Keratinocyte (primary cell): Measurements from ENCODE around the gene CTNND2. TPM values are rescaled to one million over a fixed set of nuclear protein-coding genes. Genes with fewer than 3 reads are reported as not detected.

ENCODE experiments used
- DNase-seq: peaks from one replicate; pipeline ENCODE4 v3.0.0-alpha.2; 2011; ENCODE audit warnings: low read depth, missing footprints, low spot score
- FAIRE-seq: peaks from 2 replicates; lab custom pipeline; 2011; peaks lifted over from hg19 to GRCh38; lab: Jason Lieb, UNC
- H2AFZ ChIP-seq: 2 replicates; pipeline ENCODE4 v1.6.0; 2012; ENCODE audit warnings: low read length, control low read depth, inconsistent platforms; ENCODE audit not compliant: control insufficient read depth
- H3K27ac ChIP-seq: 2 replicates; pipeline ENCODE4 v1.5.1; 2011; ENCODE audit warnings: low read length; ENCODE audit not compliant: control insufficient read depth, insufficient read depth
- H3K27me3 ChIP-seq: 3 replicates; pipeline ENCODE4 v1.6.0; 2011; ENCODE audit warnings: low read length; ENCODE audit not compliant: control insufficient read depth, insufficient read depth; ENCODE audit errors: extremely low read depth
- H3K36me3 ChIP-seq, 2 experiments: 2 replicates in 1 of 2; 3 replicates in 1 of 2; pipeline ENCODE4 v1.5.1; 2011; ENCODE audit warnings: low read length in 2 of 2, mild to moderate bottlenecking in 1 of 2; ENCODE audit not compliant: control insufficient read depth in 2 of 2, insufficient read depth in 2 of 2; ENCODE audit errors: extremely low read depth in 1 of 2
- H3K4me1 ChIP-seq: 3 replicates; pipeline ENCODE4 v1.5.1; 2011; ENCODE audit warnings: low read length; ENCODE audit not compliant: control insufficient read depth, insufficient read depth; ENCODE audit errors: extremely low read depth
- H3K4me2 ChIP-seq: 3 replicates; pipeline ENCODE4 v1.6.0; 2011; ENCODE audit warnings: low read depth, low read length; ENCODE audit not compliant: control insufficient read depth, insufficient read depth; ENCODE audit errors: extremely low read depth
- H3K4me3 ChIP-seq, 3 experiments: fragments of 200-600 bp in 1 of 3; sonication (generic) in 1 of 3; 2 replicates in 2 of 3; 3 replicates in 1 of 3; pipeline ENCODE4 v1.5.1; 2011 to 2016; ENCODE audit warnings: low read length in 3 of 3, mild to moderate bottlenecking in 3 of 3, control low read depth in 2 of 3, inconsistent platforms in 1 of 3, low read depth in 1 of 3, mixed read lengths in 1 of 3, mixed run types in 1 of 3, moderate library complexity in 1 of 3; ENCODE audit not compliant: control insufficient read depth in 2 of 3, insufficient read depth in 2 of 3; ENCODE audit errors: extremely low read depth in 1 of 3
- H3K79me2 ChIP-seq: 2 replicates; pipeline ENCODE4 v1.6.0; 2012; ENCODE audit warnings: low read length; ENCODE audit not compliant: control insufficient read depth, insufficient read depth
- H3K9ac ChIP-seq: 3 replicates; pipeline ENCODE4 v1.6.0; 2011; ENCODE audit warnings: low read length; ENCODE audit not compliant: control insufficient read depth, insufficient read depth; ENCODE audit errors: extremely low read depth
- H3K9me1 ChIP-seq: 3 replicates; pipeline ENCODE4 v1.6.0; 2011; ENCODE audit warnings: low read length; ENCODE audit not compliant: control insufficient read depth, insufficient read depth; ENCODE audit errors: extremely low read depth
- H3K9me3 ChIP-seq: 2 replicates; pipeline ENCODE4 v1.5.1; 2012; ENCODE audit warnings: low read depth, low read length; ENCODE audit not compliant: control insufficient read depth
- H4K20me1 ChIP-seq: 3 replicates; pipeline ENCODE4 v1.6.0; 2011; ENCODE audit warnings: low read length; ENCODE audit not compliant: control insufficient read depth, insufficient read depth; ENCODE audit errors: extremely low read depth
- CTCF ChIP-seq, 3 experiments: IDR thresholded peaks in 1 of 3; conservative IDR thresholded peaks in 1 of 3; optimal IDR thresholded peaks in 1 of 3; 2 replicates in 2 of 3; 3 replicates in 1 of 3; pipeline versions ENCODE3 to v1.5.1; 2011; ENCODE audit warnings: low read length in 3 of 3, mild to moderate bottlenecking in 3 of 3, moderate library complexity in 2 of 3, control low read depth in 1 of 3, inconsistent platforms in 1 of 3; ENCODE audit not compliant: insufficient read depth in 2 of 3; ENCODE audit errors: extremely low read depth in 1 of 3
- EZH2 ChIP-seq: IDR thresholded peaks from one replicate; pipeline ENCODE4 v1.6.1; 2012; ENCODE audit warnings: inconsistent platforms, mild to moderate bottlenecking, low read length, moderate library complexity
- dilution Hi-C: fragments of 300-500 bp; cut with MboI; formaldehyde crosslinking; loops from one replicate; pipeline ENCODE4 v1.7.0; 2020; ENCODE audit warnings: low sequenced_read_pairs; ENCODE audit not compliant: extremely low pct_ligation_motif_present
- polyA plus RNA-seq, 5 experiments: library from polyadenylated mRNA; depleted of rRNA in 3 of 5; stranded (reverse) in 3 of 5; stranded (forward) in 1 of 5; unstranded in 1 of 5; fragments of >200 nt; gene quantifications; 1 replicate in 1 of 5; 2 replicates in 3 of 5; 3 replicates in 1 of 5; pipeline versions ENCODE4 v1.2.1 to v1.2.3, GENCODE V29; 2011 to 2012; ENCODE audit warnings: missing spikeins in 2 of 5, low read depth in 1 of 5, low replicate concordance in 1 of 5

Gene CTNND2
- polyA plus RNA-seq, 1 donor (not counting 4 experiments of a cell fraction or from before 2014, with no cell fraction given): not detected

GRCh38 chr5:11411621-11412020 is 492.6 kb downstream of the CTNND2 start:
- Histone ChIP-seq H3K36me3 (no peaks in the 10 kb centered on the region), H4K20me1 (no peaks in the 10 kb centered on the region), H3K4me2 (no peak overlapping the region), H3K9me1 (no peaks in the 10 kb centered on the region), H3K27me3 (no peaks in the 10 kb centered on the region), H3K27ac (no peak overlapping the region), H3K4me1 (no peaks in the 10 kb centered on the region), H3K9ac (no peak overlapping the region), H3K4me3 (no peak overlapping the region), H3K79me2 (no peaks in the 10 kb centered on the region), H3K9me3 (no peaks in the 10 kb centered on the region), H2AFZ (no peak overlapping the region)
- dilution Hi-C loops: no loop called here
- FAIRE-seq (no peak), DNase-seq (no peak)
- TF ChIP-seq CTCF (optimal IDR thresholded peaks at IDR 0.05 in 1 of 3, IDR thresholded peaks at IDR 0.05 in 1 of 3, conservative IDR thresholded peaks at IDR 0.05 in 1 of 3; ENCODE audit: extremely low read depth in 1 of 3, insufficient read depth in 2 of 3, low read length in 3 of 3): no peak
- no peak for TF ChIP-seq EZH2

- Histone ChIP-seq H4K20me1 (no peaks in the 10 kb centered on the region), H3K79me2 (no peaks in the 10 kb centered on the region), H3K9ac (no peak overlapping the region), H3K27ac (no peak overlapping the region), H3K36me3 (no peaks in the 10 kb centered on the region), H3K4me3 (no peak overlapping the region), H3K4me1 (no peaks in the 10 kb centered on the region), H3K9me1 (no peaks in the 10 kb centered on the region), H3K4me2 (no peak overlapping the region), H3K27me3 (no peaks in the 10 kb centered on the region), H2AFZ (no peak overlapping the region), H3K9me3 (no peaks in the 10 kb centered on the region)
- DNase-seq (no peak), FAIRE-seq (no peak)
- TF ChIP-seq CTCF (optimal IDR thresholded peaks at IDR 0.05 in 1 of 3, IDR thresholded peaks at IDR 0.05 in 1 of 3, conservative IDR thresholded peaks at IDR 0.05 in 1 of 3; ENCODE audit: extremely low read depth in 1 of 3, insufficient read depth in 2 of 3, low read length in 3 of 3) (no peak), EZH2 (no peak)
- dilution Hi-C loops: no loop called here
These were observed 496.6 kb downstream of the CTNND2 start for GRCh38 chr5:11407556-11408145.
